ENCODE results near the gene CWF19L2.
"Not testable (repeated sequence)": the region's sequence is repeated elsewhere in the genome, so short reads cannot be mapped to it uniquely, and the experiment has no call there.

Gene CWF19L2

GRCh38 chr11:107439586-107440167, 17.9 kb downstream of the CWF19L2 start:
- TF ChIP-seq CTCF (IDR thresholded peaks at IDR 0.05; ENCODE audit: borderline replicate concordance, insufficient read depth, low read depth, low read length) = no peak
- no peak overlapping the region for H3K4me3 ChIP-seq (ENCODE audit: low read depth, low read length)

GRCh38 chr11:107438148-107438547, 19.5 kb downstream of the CWF19L2 start:
- H3K4me3 ChIP-seq (ENCODE audit: low read depth, low read length) = no peak overlapping the region
- no peak for TF ChIP-seq CTCF (IDR thresholded peaks at IDR 0.05; ENCODE audit: borderline replicate concordance, insufficient read depth, low read depth, low read length)

- no peak overlapping the region for H3K4me3 ChIP-seq (ENCODE audit: low read depth, low read length)
- no peak for TF ChIP-seq CTCF (IDR thresholded peaks at IDR 0.05; ENCODE audit: borderline replicate concordance, insufficient read depth, low read depth, low read length)
Observed at GRCh38 chr11:107430525-107430924, 27.1 kb downstream of the CWF19L2 start.

GRCh38 chr11:107427569-107428180, 29.9 kb downstream of the CWF19L2 start:
- TF ChIP-seq CTCF (IDR thresholded peaks at IDR 0.05; ENCODE audit: borderline replicate concordance, insufficient read depth, low read depth, low read length) = no peak
- no peak overlapping the region for H3K4me3 ChIP-seq (ENCODE audit: low read depth, low read length)

- no peak overlapping the region for H3K4me3 ChIP-seq (ENCODE audit: low read depth, low read length)
- TF ChIP-seq CTCF (IDR thresholded peaks at IDR 0.05; ENCODE audit: borderline replicate concordance, insufficient read depth, low read depth, low read length) = no peak
Observed at GRCh38 chr11:107413352-107413751, 44.3 kb downstream of the CWF19L2 start.

GRCh38 chr11:107408762-107409211, 48.8 kb downstream of the CWF19L2 start:
- no peak overlapping the region for H3K4me3 ChIP-seq (ENCODE audit: low read depth, low read length)
- TF ChIP-seq CTCF (IDR thresholded peaks at IDR 0.05; ENCODE audit: borderline replicate concordance, insufficient read depth, low read depth, low read length) = no peak

GRCh38 chr11:107405260-107405659, 52.4 kb downstream of the CWF19L2 start:
- H3K4me3 ChIP-seq (ENCODE audit: low read depth, low read length) = no peak overlapping the region
- TF ChIP-seq CTCF (IDR thresholded peaks at IDR 0.05; ENCODE audit: borderline replicate concordance, insufficient read depth, low read depth, low read length) = no peak

GRCh38 chr11:107401131-107401530, 56.5 kb downstream of the CWF19L2 start:
- H3K4me3 ChIP-seq (ENCODE audit: low read depth, low read length) = not testable (repeated sequence)
